Activated naive CD4-positive, alpha-beta T cell treated with anti-CD3 and anti-CD28 coated beads, Interleukin-2, amount 10 ng/mL, durations not matched to agents 7 days and 5 days (primary cell): ENCODE data around the gene MCU.
"Not testable (repeated sequence)": the region's sequence is repeated elsewhere in the genome, so short reads cannot be mapped to it uniquely, and the experiment has no call there.

ENCODE experiments used
- CTCF ChIA-PET: fragments of 350-600 bp; sonication (Branson Sonifier 250); formaldehyde crosslinking; loops from one replicate; lab custom pipeline; 2021; ENCODE audit warnings: antibody characterized with exemption; lab: Charles Lee
- DNase-seq: peaks from one replicate; pipeline ENCODE4 v3.0.0-alpha.2; 2020
- H3K27ac Mint-ChIP-seq: one replicate; pipeline ENCODE4 v1.8.0; 2021; ENCODE audit warnings: mild to moderate bottlenecking, moderate library complexity, mixed read lengths
- H3K27me3 Mint-ChIP-seq: one replicate; pipeline ENCODE4 v1.8.0; 2021; ENCODE audit warnings: mild to moderate bottlenecking, mixed read lengths
- H3K36me3 Mint-ChIP-seq: one replicate; pipeline ENCODE4 v1.8.0; 2021; ENCODE audit warnings: mixed read lengths
- H3K4me1 Mint-ChIP-seq: one replicate; pipeline ENCODE4 v1.8.0; 2021; ENCODE audit warnings: mixed read lengths
- H3K4me3 Mint-ChIP-seq: one replicate; pipeline ENCODE4 v1.8.0; 2021; ENCODE audit warnings: mild to moderate bottlenecking, moderate library complexity, mixed read lengths
- H3K9me3 Mint-ChIP-seq: one replicate; pipeline ENCODE4 v1.8.0; 2021; ENCODE audit warnings: mixed read lengths

The MCU gene, protein sequence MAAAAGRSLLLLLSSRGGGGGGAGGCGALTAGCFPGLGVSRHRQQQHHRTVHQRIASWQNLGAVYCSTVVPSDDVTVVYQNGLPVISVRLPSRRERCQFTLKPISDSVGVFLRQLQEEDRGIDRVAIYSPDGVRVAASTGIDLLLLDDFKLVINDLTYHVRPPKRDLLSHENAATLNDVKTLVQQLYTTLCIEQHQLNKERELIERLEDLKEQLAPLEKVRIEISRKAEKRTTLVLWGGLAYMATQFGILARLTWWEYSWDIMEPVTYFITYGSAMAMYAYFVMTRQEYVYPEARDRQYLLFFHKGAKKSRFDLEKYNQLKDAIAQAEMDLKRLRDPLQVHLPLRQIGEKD

DNA sequence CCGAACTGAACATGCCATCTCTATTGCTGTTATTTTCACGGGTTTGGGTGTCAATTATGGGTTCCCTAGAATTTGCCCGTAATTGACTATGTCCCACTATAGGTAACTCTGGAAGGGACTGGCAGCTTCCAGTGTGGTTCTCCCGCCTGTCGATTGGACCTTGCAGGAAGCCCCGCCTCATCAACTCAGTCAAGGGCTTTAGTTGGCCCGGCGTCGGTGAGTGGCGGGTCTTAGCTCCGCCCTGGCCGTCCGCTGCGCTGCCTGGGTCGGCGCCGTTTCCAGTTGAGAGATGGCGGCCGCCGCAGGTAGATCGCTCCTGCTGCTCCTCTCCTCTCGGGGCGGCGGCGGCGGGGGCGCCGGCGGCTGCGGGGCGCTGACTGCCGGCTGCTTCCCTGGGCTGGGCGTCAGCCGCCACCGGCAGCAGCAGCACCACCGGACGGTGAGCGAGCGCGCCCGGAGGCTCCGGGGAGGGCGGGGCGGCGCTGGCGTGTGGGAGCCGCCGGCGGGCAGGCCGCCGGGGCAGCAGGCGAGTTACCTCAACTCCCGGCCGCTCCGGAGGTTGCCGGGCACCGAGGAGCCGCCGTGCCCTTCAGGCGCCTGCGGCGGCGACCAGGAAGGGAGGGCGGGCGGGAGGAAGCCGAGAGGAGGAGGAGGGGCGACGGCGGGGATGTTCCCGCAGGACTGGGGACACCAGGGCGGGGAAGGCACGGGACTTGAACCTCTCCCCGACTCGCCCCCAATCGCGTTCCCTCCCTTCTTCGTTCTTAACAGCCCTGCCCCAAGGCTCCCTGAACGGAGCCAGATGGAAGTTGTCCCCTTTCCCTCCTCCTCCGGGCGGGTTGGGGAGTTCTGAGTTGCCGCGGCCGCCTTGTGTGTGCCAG lies at the start of gene MCU:
MCU (plus strand) TSS at position 281 of the 881 bp plus-strand sequence; CDS start at position 290, 9 bp downstream.
- CTCF ChIA-PET = interaction anchor here (0.7 to 0.9 kb wide), 3 partner anchors 39 to 327 kb away, joined by 3 to 4 read pairs (median 3); no protein-coding TSS in a partner anchor
- H3K27ac Mint-ChIP-seq = peak within 1 kb of the TSS; percentile 39
- H3K4me3 Mint-ChIP-seq = peak within 1 kb of the TSS; percentile 83
- peaks cover 33% of the 10 kb centered on the region for H3K4me1 Mint-ChIP-seq
- peaks cover 10% of the 10 kb centered on the region for H3K27me3 Mint-ChIP-seq
- DNase-seq = peak; percentile 95
- H3K36me3 Mint-ChIP-seq = no peaks in the 10 kb centered on the region
- no peaks in the 10 kb centered on the region for H3K9me3 Mint-ChIP-seq

DNA sequence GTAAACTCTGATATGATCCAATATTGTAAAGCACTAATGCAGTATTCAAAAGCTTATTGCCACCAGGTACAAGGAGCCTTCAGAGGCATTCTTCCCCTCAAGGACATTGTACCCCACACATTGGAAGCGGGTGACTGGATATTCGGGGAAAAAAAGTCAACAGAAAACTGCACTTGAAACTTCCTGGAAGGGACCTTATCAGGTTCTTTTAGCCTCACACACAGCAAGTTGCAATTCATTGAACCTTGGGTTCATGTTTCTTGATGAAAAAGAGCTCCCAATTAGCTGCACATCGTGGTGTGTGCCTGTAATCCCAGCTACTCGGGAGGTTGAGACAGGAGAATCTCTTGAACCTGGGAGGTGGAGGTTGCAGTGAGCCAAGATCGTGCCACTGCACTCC lies 49.6 kb upstream of the MCU start:
- H3K36me3 Mint-ChIP-seq = no peaks in the 10 kb centered on the region
- no peak overlapping the region for H3K27ac Mint-ChIP-seq
- no peak for DNase-seq
- peaks cover 14% of the 10 kb centered on the region for H3K27me3 Mint-ChIP-seq
- no peak overlapping the region for H3K4me3 Mint-ChIP-seq
- H3K9me3 Mint-ChIP-seq = no peaks in the 10 kb centered on the region
- CTCF ChIA-PET = no interaction called here
- peaks cover 8% of the 10 kb centered on the region for H3K4me1 Mint-ChIP-seq

DNA sequence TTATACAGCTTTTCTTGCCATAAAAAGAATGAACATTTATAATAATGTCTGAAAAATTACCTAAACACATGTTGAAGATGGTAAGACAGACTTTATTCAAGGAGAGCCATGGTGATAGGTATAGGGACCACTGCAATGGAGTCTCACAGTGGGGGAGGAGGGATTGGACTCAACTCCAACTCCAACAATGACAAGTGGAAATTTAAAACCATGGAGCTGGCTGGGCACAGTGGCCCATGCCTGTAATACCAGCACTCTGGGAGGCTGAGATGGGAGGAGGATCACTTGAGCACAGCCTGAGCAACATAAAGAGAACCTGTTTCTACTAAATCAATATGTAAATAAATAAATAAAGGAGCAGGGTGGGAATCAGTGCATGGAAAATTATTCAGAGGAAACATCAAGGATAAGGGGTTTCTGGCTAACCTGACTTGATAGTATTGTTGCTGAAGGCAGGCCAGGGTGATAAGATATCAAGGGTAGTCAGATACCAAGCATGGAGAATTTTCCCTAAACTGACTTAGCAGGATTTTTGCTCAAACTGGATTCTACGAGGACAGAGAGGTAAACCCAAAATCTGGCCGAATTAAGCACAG lies 46.6 kb upstream of the MCU start:
- no peak overlapping the region for H3K27ac Mint-ChIP-seq
- H3K4me1 Mint-ChIP-seq = no peaks in the 10 kb centered on the region
- DNase-seq = no peak
- no peaks in the 10 kb centered on the region for H3K36me3 Mint-ChIP-seq
- CTCF ChIA-PET = no interaction called here
- no peak overlapping the region for H3K4me3 Mint-ChIP-seq
- peaks cover 18% of the 10 kb centered on the region for H3K27me3 Mint-ChIP-seq
- no peaks in the 10 kb centered on the region for H3K9me3 Mint-ChIP-seq

DNA sequence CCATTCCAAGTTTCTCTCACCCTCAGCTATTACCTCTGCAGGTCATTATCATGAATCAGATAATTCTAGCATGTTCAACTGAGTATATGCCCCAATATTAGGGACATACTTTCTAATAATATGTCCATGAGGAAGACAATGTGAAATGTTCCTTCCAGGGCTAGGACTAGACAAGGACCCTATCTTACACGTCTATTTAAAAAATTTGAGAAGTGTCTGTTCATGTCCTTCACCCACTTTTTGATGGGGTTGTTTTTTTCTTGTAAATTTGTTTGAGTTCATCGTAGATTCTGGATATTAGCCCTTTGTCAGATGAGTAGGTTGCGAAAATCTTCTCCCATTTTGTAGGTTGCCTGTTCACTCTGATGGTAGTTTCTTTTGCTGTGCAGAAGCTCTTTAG lies 45.0 kb upstream of the MCU start:
- H3K27me3 Mint-ChIP-seq = peaks cover 15% of the 10 kb centered on the region
- H3K9me3 Mint-ChIP-seq, H3K4me3 Mint-ChIP-seq, CTCF ChIA-PET, H3K27ac Mint-ChIP-seq, H3K4me1 Mint-ChIP-seq, H3K36me3 Mint-ChIP-seq, DNase-seq: not testable (repeated sequence)

DNA sequence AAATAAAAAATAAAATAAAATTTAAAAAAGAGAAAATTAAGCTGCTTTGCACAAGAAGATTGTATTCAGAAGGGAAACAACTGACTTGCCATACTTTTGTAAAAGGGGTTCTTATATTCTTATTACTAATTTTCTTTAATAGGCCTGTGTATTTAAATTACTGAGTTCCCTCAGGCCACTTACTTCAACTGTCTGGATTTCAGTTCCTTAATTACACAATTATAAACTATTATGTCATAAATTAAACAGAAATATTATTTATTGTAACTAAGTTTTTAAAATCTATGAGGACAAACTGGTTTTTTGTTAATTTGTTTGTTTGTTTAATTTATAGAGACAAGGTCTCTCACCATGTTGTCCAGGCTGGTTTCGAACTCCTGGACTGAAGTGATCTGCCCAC lies 43.6 kb upstream of the MCU start:
- Mint-ChIP-seq H3K36me3 (no peaks in the 10 kb centered on the region), H3K4me1 (no peaks in the 10 kb centered on the region), H3K27me3 (peaks cover 15% of the 10 kb centered on the region), H3K4me3 (no peak overlapping the region), H3K27ac (no peak overlapping the region), H3K9me3 (no peaks in the 10 kb centered on the region)
- no peak for DNase-seq
- CTCF ChIA-PET = no interaction called here

DNA sequence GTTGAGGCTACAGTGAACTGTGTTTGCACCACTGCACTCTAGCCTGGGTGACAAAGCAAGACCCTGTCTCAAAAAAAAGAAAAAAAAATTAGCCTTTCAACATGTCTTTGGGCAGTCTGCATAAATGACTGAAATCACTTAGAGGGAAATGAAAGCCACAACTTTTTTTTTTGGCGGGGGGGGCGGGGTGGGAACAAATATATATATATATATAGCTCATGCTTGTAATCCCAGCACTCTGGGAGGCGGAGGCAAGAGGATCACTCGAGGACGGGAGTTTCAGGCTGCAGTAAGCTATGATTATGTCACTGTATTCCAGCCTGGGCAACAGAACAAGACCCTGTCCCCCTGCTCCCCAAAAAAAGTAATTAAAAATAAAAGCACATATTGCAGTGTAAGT lies 42.7 kb upstream of the MCU start:
- no peaks in the 10 kb centered on the region for H3K9me3 Mint-ChIP-seq
- no peak overlapping the region for H3K27ac Mint-ChIP-seq
- peaks cover 15% of the 10 kb centered on the region for H3K27me3 Mint-ChIP-seq
- CTCF ChIA-PET = no interaction called here
- no peak overlapping the region for H3K4me3 Mint-ChIP-seq
- no peaks in the 10 kb centered on the region for H3K36me3 Mint-ChIP-seq
- H3K4me1 Mint-ChIP-seq = no peaks in the 10 kb centered on the region
- DNase-seq = no peak

DNA sequence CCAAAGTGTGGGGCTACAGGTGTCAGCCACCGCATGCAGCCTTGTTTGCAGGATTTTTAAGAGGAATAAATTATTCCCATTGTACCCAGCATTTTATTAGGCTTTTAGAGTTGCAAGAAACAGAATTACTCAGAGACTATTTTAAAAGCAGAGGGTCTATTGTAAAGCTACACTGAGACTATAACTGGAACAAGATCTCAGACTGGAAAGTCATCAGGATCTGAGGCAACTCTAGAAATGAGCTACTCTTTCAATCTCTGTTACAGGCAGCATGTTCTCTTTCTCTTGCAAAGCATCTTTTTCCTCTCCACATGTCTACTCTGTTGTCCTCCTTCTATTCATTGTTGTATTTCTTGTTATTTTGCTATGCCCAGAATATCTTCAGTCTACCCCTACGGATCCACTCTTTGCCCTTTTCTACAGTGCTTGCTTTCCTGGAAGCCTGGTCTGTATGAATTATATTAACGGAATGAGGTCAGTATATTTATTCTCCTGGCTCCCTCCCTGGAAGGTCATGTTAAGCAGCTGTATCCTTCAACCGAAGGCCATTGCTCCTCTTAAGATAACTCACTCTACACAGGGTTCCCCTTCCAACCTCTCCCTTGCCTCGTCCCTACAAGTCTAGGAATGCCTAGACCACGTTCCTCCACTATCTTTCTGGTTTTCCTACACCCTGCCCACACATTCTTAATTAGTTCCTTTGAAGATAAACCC lies 38.4 kb upstream of the MCU start:
- peaks cover 3% of the 10 kb centered on the region for H3K27me3 Mint-ChIP-seq
- H3K9me3 Mint-ChIP-seq = no peaks in the 10 kb centered on the region
- H3K27ac Mint-ChIP-seq = no peak overlapping the region
- CTCF ChIA-PET = interaction anchor here (0.6 to 0.8 kb wide), 2 partner anchors 29 to 38 kb away, joined by 3 read pairs; partner anchors contain the start of gene MCU
- H3K36me3 Mint-ChIP-seq = no peaks in the 10 kb centered on the region
- no peak overlapping the region for H3K4me3 Mint-ChIP-seq
- no peak for DNase-seq
- H3K4me1 Mint-ChIP-seq = no peaks in the 10 kb centered on the region

DNA sequence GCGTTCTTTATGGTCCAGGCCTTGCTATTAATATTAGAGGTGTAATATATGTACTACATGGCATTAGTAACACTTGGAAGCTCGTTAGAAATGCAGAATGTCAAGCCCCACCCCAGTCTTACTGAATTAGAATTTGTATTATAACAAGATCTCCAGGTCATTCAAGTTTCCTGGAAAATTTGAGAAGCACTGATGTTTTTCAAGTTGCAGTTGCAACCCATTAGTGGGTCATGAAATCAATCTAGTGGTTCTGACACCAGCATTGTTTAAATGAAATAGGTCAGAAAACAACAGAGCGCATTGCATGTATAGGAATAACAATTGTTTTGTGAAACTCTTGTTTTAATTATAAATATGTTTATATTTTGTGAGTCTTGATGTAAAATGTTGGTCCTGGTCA lies 37.2 kb upstream of the MCU start:
- Mint-ChIP-seq H3K4me3 (no peak overlapping the region), H3K27ac (no peak overlapping the region), H3K9me3 (no peaks in the 10 kb centered on the region), H3K27me3 (no peaks in the 10 kb centered on the region), H3K36me3 (no peaks in the 10 kb centered on the region), H3K4me1 (no peaks in the 10 kb centered on the region)
- CTCF ChIA-PET = no interaction called here
- no peak for DNase-seq

DNA sequence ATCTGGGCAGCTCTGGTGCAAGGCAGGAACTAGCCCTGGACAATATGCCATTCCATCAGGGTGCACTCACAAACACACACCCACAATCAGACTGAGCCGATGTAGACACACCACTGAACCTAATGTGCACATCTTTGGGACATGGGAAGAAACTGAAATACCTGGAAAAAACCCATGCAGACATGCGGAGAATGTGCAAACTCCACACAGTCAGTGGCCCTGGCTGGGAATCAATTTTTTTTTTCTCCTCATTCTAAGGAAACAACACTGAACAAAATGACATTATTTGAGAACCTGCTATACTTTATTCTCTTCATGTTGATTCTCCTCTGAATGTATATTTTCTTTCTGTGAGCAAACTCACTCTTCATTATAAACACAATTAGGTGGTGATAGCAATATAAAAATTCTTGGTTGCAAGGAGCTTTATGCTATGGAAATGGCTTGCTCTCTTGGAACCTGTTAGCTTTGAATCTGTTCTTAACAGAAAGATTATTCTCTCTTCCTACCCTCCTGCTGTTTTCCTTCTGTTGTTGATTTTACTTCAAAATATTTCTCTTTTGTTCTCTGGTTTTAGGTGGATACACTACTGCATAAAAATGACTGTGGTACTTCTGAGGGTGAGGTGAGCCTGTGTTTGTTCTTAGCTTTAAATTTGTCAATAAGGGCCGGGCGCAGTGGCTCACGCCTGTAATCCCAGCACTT lies 33.1 kb upstream of the MCU start:
- H3K27ac Mint-ChIP-seq = no peak overlapping the region
- CTCF ChIA-PET = interaction anchor here (1.0 kb wide), 2 partner anchors 9 to 26 kb away, joined by 3 read pairs; no protein-coding TSS in a partner anchor

DNA sequence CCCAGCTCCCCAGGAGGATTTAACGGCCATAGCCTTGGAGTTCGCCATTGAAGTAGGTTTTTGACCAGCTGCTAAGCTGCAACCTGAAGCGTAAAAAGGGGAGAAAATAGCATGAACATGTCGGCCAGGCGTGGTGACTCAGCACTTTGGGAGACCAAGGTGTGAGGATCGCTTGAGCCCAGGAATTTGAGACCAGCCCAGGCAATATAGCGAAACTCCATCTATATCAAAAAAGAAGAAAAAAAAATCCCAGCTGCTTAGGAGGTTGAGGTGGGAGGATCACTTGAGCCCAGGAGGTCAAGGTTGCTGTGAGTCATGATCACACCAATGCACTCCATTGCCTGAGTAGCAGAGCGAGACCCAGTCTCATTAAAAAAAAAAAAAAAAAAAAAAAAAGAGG lies 32.2 kb upstream of the MCU start:
- no peaks in the 10 kb centered on the region for H3K36me3 Mint-ChIP-seq
- no peaks in the 10 kb centered on the region for H3K4me1 Mint-ChIP-seq
- no peak for DNase-seq
- CTCF ChIA-PET = interaction anchor here (1.0 kb wide), 2 partner anchors 8 to 27 kb away, joined by 3 read pairs; no protein-coding TSS in a partner anchor
- H3K4me3 Mint-ChIP-seq = no peak overlapping the region
- no peaks in the 10 kb centered on the region for H3K27me3 Mint-ChIP-seq
- H3K9me3 Mint-ChIP-seq = no peaks in the 10 kb centered on the region
- no peak overlapping the region for H3K27ac Mint-ChIP-seq

More for the DNA sequence above, 33.1 kb upstream of the MCU start:
- Mint-ChIP-seq H3K4me3 (no peak overlapping the region), H3K9me3 (no peaks in the 10 kb centered on the region), H3K4me1 (no peaks in the 10 kb centered on the region), H3K27me3 (no peaks in the 10 kb centered on the region), H3K36me3 (no peaks in the 10 kb centered on the region)
- no peak for DNase-seq

DNA sequence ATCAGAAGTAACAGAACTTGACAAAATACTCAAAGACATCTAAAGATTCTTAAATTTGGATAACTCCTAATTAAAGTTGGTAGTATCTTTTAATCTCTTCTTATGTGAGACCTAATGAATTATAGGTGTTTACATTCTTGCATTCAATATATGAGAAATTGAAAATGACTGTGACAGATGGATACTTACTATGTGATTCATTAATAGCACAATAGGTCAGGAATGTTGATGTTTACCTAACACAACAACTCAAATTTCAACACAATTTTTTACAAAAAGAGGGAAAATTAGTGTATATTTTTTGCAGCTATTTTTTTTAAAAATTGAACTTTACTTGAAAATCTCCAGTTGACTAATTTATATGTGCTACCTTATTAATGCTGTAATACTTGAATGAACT lies 31.7 kb upstream of the MCU start:
- CTCF ChIA-PET = no interaction called here
- H3K4me3 Mint-ChIP-seq = no peak overlapping the region
- no peak for DNase-seq
- H3K27ac Mint-ChIP-seq = no peak overlapping the region
- no peaks in the 10 kb centered on the region for H3K9me3 Mint-ChIP-seq
- no peaks in the 10 kb centered on the region for H3K27me3 Mint-ChIP-seq
- no peaks in the 10 kb centered on the region for H3K36me3 Mint-ChIP-seq
- H3K4me1 Mint-ChIP-seq = no peaks in the 10 kb centered on the region

DNA sequence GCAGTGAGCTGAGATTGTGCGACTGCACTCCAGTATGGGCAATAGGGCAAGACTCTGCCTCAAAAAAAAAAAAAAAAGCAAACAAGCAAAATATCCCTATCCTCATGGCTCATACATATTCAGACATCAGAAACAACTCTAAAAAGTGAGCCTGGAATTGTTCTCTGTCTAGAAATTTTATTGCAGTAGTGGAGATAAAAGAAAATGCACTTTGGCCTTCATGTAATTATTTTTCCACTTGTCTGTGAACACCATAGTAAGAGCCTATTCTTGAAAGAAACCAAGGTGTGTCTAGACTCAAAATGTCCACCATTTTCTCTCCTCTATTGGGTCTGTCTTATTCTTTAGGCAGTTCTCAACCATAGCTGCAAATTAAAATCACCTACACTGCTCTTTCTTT lies 30.5 kb upstream of the MCU start:
- Mint-ChIP-seq H3K27me3 (no peaks in the 10 kb centered on the region), H3K36me3 (no peaks in the 10 kb centered on the region), H3K4me3 (no peak overlapping the region), H3K27ac (no peak overlapping the region), H3K4me1 (no peaks in the 10 kb centered on the region), H3K9me3 (no peaks in the 10 kb centered on the region)
- CTCF ChIA-PET = no interaction called here
- DNase-seq = no peak

DNA sequence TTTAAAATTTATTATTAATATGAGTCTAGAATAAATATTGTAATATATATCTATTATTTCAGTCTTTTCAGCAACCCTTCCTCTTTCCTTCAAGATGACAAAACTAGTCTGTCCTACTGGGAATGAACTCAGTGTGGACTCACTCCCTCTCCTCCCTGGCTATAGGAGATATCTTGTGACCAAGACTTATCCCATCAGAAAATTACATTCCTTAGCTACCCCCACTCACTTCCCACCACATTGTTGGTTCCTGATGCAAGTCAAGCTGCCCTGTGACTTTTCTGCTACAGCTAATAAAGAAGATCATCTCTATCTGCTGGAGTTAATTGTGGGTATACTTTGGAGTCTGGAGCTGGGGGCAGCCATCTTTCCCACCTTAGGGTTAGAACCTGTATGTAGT lies 28.0 kb upstream of the MCU start:
- Mint-ChIP-seq H3K36me3 (no peaks in the 10 kb centered on the region), H3K27me3 (peaks cover 14% of the 10 kb centered on the region), H3K4me1 (no peaks in the 10 kb centered on the region), H3K9me3 (no peaks in the 10 kb centered on the region), H3K4me3 (no peak overlapping the region), H3K27ac (no peak overlapping the region)
- CTCF ChIA-PET = interaction anchor here (0.6 kb wide), 1 partner anchor 272 kb away, joined by 3 read pairs; no protein-coding TSS in a partner anchor
- DNase-seq = no peak
